ENCODE measurements around the gene PRSS57.
A peak's percentile ranks its signal among the peaks of the same experiment; 100 is the strongest.

- TF ChIP-seq CTCF (IDR thresholded peaks at IDR 0.05) (no peak), EP300 (IDR thresholded peaks at IDR 0.05) (peak in 1 of 2 donors; percentile 9)
Measured at GRCh38 chr19:710767-711166, 15.5 kb upstream of the PRSS57 start.

All from tibial nerve (tissue), 4 donors.